GM11168 (cell line): ENCODE measurements around the gene KRT72.

ENCODE experiments used
- in situ Hi-C: fragments of 300-500 bp; cut with MboI; formaldehyde crosslinking; loops from one replicate; pipeline ENCODE4 v1.12.0; 2022; ENCODE audit warnings: low sequenced_read_pairs; ENCODE audit not compliant: unreplicated experiment

KRT72 gene

DNA sequence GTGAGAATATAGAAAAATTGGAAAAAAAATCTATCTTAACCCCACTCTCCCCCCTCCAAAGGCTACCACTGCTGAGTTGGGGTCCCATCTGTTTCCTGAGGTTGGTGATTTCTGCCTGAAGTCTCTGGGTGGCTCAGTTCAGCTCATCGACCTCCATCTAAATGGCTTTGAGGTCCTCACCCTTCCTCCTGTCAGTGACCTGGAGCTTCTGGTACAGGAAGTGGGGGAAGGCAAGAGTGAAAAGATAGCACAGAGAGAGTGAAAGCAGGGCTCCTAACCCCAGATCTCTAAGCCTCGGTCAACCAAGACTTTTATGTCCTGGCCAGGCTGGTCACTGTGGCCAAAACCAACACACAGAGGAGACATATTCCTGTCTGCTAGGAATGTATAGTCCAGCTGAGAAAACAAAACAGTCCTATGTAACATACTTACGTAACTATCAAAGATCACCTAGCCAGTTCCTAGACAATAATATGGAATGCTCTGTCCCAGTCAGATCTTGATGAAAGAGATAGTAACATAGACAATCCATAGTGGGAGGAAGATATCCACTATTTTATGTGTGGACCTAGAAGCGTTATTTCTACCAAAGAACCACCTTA, 29.4 kb upstream of the KRT72 start:
- in situ Hi-C loops = no loop called here

DNA sequence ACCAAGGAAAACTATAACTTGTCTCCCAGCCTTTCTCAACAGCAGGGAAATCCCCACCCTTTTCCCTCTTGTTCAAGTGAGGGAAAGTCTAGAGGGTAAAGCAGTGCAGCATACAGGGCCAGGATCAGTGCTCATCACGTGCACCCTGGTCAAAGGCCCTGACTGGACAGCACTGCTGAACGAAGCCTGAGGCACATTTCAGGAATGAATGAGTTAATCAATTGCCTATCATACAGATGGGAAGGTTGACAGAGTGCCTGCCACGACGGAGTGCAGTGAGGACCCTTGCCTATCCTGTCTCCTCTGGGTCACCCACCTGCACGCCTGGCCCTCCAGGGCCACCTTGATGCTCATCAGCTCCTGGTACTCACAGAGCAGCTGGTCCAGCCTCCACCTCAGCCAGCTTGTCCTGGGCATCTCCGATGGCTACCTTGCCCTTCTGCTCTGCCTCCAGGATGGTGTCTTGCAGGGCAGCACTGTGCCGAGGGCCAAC, 28.8 kb upstream of the KRT72 start:
- in situ Hi-C loops = no loop called here

DNA sequence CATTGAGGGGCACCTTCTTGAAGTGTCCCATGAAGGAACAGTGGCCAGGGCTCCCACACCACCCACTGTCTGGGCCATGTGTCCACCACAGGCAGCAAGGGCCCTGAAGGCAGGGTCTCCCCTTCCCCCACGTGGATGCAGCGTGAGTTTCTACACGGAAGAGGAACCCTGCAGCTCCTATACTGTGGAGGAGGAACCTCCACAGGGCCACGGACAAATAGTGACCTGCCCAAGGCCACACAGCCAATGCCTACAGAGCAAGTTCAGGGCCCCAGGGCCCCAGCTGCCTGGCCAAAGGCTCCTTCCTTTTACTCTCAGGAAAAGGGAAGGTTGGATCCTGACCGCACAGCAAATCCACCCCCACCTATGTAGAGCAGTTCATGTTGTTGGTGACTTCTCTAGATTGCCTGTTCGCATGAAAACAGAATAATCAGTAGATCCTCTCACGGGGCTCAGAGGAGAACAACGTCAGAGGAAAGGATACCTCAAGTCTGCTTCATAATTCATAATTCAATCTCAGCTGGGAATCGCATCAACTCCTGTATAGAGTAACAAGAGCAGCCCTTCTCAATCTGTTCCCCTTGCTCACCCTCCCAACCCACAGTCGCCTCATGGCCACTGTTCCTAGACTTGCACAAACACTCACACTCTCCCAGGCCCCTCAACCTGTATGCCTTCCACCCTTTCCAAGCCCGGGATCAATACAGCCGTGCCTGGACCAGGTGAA, 28.2 kb upstream of the KRT72 start:
- in situ Hi-C loops = no loop called here

DNA sequence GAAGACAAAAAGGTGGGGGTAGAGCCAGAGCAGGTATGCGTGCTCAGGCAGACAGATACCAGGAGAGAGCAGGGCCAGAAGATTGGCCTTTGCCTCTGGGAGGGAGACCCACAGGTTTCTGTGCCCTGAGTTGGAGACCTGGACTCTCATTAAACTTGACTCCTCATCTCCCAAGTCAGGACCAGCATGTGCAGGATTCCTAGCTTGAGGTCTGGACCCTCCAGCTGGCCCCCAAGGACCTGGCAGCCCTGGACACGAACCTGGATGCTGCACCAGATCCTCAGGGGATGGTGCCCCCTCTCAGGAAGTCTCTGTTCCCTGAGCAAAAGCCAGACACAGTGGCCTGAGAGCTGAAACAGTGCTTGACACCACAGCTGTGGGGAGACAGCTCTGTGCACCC, 27.6 kb upstream of the KRT72 start:
- in situ Hi-C loops = no loop called here

DNA sequence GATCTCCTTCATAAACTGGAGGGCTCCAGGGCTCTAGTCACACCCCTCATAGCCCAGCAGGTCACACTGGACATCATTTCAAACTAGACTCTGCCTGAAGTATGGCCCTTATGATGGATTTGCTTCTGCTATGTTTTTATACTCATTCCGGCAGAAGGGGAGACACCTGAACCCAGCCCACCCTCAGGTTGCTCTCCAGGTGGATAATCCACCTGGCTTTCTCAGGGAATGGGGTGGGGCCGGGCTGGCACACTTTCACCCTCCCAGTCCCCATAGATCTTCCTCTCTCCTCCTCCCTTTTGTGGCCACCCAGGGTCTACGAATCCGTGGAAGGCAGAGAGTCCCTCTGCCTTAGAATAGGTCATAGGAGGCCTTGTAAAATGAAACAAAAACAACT, 26.8 kb upstream of the KRT72 start:
- in situ Hi-C loops = no loop called here

DNA sequence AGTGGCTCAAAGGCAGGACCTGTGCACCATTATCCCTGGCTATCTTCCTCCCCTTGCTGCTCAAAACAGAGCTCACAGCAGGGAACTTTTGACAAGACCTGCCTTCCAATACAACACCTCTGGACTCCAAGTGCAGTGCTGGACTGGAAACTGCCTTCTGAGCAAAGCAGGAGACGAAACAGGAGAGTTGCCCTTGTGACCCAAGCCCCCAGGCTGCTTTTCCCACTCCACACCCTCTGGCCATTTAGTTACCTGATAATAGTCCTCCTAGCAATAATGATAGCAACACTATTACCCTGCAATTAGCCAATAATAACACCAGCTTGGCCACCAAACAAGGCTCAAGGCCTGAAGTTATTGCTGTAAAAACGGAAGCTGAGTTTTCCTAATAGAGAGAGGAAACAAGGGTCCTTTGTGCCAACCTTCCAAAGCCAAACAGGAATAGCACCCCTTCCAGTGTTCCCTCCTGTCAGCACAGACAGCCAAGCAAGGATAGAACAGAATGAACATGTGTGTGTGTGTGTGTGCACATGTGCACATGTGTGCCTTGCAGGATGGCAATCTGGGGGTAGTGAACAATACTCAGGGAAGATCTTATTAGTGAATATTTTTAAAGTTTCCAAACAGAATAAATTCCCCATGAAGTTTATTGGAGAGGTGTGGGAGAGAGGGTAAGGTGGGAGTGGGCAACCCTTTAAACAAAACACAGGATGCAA, 26.3 kb upstream of the KRT72 start:
- in situ Hi-C loops = no loop called here

DNA sequence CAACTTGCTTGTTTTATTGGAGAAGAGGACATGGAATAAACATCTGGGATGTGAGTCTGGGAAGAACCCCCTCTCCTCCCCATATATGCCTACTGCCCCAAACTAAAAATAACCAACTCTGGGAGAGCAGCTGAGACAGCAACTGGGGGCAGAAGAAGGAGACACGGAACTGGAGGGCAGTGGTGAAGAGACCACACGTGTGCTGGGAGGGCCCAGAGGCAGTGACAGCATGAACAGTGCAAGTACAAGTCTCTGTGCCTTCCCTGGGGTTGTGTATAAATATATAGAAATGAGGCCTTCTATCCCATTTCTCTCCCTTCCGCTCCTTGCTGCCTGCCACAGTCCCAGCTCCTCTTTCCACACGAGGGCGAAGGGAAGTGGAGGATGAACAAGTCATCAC, 21.1 kb upstream of the KRT72 start:
- in situ Hi-C loops = no loop called here

DNA sequence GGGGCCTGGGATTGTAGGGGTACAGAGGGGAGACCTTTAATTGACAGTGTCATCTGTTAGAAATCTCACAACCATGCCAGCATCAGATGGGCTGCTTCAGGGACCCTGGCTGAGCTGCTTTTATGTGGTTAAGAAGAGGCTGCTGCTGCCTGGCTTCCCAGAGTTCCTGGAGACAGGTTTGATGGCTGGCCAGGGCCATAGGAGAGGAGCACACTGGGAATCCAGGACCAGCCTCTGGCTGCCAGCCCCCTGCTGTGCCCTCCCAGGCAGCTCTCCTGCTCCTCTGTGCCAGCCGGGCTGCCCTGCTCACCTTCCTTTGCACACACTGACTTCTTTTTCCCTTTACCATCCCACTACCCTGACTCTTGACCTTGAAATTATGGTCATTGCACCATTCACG, 17.6 kb upstream of the KRT72 start:
- in situ Hi-C loops = no loop called here

DNA sequence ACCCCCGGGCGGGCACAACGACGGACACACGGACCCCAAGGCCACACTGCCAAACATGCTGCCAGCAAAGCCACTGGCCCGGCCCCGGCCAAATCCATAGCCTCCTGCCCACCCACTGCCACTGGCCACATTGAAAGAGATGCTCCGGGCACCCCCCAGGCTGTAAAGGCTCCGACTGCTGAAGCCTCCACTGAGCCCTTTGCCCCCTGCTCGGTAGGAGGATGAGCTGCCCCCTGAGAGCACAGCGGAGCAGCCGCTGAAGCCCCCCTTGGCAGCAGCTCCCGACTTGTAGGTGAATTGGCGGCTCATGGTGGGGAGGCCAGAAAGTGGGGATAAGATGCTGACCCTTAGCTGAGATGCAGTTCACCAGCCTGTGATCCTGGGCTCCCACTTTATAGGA, 17.0 kb upstream of the KRT72 start, which contains the start of gene KRT73:
Gene KRT73, minus strand, starts transcription at position 344 of the 400 bp plus-strand sequence. Its CDS starts 35 bp downstream, at position 309.
- in situ Hi-C loops = no loop called here

DNA sequence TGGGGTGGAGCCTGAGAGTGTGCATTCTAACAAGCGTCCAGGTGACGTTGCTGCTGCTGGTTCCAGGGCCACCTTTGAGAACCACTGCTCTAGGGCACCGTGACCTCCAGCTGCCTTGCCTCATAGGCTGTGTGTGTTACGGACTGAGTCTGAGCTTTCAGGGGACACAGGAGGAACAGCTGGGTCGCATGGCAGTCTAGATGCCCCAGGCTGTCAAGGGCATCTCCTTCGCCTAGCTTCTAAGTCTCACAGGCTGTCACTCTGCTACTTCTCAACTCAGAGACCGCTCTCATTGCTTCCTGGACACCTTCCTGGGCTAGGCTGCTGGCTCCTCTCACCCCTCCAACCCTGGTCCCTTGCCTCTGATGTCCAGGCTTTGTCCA, 16.1 kb upstream of the KRT72 start:
- in situ Hi-C loops = no loop called here

DNA sequence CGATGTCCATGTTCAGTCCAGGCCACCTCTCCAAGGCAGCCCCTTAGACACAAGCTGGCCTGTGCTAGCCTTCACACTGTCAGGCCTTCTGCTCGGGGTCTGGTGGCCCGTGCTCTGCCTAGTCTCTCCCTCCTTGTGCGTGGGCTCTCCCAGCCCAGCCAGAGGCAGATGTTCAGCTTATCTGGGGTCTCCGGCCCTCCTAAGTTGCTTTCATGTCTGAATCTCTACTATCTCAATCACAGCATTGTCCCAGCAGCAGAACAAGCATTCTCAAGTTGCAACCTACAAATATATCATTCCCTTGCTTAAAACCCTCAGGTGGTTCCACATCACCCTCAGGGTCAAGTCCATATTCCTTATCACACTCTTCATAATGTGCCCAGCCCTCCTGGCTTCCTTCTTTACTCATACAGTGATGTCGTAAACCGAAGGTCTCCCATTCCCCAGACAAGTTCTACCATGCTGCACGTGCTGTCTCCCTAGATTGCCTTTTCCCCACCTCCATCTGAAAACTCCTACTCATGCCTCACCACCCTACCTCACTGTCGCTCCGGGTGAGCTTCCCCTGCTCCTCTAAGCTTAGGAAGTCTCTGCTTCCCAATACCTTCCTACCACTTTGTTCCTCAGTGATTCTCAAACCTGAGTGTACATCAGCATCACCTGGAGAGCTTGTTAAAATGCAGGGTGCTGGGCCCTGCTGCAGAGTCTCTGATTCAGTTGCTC, 15.6 kb upstream of the KRT72 start:
- in situ Hi-C loops = no loop called here

DNA sequence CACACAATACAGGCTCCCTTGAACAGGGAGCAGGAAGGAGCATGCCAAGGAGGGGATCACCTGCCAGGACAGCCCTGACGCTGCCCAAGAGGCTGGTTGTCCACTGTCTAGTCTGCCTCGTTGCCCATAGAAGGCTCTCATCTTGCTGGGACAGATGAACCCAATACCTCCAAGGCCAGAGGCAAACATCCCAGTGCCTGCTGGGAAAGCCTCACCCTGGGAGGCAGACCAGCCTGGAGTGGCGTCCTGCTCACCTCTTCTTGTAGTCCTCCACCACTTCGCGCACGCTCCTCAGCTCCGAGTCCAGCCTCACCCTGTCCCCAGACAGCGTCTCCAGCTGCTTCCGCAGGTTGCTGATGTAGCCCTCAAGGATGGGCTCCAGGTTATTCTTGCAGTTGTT, 14.6 kb upstream of the KRT72 start:
- in situ Hi-C loops = no loop called here

DNA sequence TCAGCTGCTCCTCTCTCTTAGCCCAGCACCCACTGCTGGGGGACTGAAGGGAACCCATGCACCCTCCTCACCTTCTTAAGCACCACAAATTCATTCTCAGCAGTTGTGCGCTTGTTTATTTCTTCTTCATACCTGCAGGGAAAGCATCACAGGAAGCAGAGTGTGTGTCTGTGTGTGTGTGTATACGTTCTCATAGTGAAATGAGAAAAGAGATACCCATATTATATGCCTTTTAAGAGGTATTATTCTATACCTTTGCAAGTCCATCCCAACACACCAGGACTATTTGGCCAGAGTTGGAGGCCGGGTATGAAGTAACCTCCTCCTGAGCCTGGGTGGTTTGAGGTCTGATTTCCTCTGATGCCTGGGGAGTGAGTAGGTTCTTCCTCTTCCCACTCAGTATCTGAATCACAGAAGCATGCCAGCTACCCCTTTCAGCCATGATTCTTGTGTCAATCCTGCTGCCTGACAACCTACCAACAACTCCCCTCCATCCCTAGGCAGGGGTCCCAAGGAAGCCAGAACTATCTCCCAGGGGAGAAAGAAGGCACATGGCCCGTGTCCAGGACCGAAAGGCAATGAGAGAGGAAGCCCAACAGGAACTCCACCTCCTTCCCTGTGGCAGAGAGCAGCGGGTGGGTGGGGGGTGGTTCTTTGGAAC, 14.1 kb upstream of the KRT72 start:
- in situ Hi-C loops = no loop called here

DNA sequence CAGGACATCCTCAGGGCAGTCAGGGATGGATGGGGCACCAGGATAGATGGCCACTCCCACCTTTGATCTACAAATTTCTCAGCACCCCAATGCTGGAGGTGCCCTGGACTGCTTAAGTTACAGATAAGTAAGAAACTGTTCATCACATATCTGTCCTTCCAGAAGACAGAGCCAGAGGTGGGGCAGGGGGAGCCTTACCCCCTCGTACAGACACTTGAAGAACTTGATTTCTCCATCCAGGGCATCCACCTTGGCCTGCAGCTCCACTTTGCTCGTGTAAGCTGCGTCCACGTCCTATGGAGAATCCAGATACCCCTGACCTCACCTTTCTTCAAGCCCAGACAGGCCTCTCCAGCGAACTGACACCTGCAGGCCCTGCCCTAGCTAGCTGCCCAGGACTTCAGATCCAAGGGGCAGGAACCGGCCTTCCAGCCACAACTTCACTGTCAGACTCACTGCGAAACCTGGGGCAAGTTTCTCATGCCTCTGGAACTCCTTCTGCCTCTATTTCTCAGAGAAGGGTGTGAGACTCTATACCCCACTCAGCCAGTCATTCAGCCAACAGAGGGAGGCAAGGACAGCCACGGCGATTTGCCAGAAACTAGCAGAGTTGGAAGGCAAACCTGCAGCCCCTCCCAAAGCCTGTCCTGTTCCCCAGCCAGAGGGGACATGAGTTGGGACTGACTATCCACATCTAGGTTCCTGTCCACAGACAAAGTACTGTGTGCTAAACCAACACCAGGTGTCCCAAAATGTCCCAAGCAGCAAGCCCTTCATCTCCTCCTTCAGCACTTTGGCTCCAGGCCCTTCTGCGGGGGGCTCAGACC, 13.3 kb upstream of the KRT72 start:
- in situ Hi-C loops = no loop called here

DNA sequence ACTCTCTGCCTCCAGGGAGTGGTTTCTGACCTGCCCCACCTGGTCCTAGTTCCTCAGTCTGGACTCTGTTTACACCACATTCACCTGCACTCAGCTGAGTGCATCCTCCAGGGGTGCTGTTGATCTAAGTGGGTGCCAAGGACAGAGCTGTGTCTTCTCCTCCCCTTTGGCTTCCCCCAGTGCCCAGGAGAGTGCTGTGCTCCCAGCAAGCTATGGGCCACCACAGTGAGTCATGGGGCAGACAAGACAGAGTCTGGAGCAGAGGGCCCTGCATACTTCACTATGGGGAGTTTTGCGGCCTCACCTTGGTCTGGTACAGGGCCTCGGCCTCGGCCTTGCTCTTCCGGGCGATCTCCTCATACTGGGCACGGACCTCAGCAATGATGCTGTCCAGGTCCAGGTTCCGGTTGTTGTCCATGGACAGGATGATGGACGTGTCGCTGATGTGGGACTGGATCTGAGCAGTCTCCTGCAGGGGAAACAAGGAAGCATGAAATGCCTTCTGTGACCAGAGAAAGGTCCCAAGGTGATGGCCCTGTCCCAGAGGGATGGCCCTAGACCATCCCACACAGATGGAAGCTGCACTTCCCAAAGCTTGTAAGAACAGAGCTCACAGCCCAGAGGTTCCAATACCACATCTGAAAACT, 12.2 kb upstream of the KRT72 start:
- in situ Hi-C loops = no loop called here

DNA sequence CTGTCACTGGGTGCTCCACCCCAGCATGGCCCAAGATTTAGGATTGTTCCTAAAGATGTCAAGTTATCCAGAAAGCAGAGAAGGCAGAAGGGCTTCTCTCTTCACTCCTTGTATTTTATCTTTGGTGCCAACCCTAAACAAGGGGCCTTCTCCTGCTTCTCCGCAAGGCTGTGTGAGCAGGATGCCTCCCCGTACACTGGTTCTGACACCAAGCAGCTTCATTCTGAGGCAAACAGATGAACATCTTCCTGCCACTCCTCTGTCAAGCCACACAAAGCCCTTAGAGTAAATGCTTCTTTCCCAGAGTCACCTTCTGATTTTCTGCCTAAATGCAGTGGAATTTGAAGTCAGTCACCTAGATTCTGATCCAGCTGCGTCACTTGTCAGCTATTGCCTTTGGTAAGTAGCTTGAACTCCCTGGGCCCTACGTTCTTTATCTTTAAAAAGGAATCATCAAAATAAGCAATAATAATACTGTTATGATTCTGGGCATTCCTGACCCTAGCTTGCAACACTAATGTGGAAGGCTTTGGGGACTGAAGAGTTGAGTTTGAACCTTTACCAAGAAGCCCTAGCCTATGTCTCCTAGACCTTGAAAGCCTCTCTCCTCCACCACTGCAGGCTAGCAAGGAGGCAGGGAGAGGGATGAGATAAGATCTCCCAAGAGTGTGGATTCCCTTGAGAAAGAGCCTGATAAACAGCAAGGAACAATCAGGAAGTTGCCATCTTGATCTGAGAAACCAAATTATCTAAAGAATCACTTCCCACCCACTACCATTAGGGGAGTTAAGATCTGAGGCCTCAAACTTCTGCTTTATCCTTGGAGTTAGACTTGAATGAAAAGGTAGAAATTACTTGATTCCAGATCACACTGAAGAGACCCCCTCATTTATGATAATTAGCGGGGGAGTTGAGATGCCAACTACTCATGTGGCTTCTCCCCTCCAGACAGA, 11.4 kb upstream of the KRT72 start:
- in situ Hi-C loops = no loop called here

DNA sequence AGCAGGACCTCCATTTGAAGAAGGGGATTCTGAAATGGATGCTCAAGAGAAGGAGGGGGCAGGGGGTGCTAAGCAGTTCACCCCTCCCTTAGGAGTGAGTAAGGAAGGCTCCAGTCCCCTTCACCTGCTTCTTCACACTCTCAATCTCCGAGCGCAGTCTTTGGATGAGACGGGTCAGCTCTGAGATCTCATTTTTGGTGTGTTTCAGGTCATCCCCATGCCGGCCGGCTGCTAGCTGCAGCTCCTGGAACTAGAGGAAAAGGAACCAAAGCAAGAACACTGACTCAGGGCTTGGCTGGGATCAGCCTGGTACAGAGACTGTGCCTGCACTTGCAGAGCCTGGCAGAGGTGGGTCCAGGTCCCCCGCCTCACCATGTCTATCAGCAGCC, 9.8 kb upstream of the KRT72 start:
- in situ Hi-C loops = no loop called here
